ENCODE results near the gene ZBTB40. TPM values are rescaled to one million over a fixed set of nuclear protein-coding genes. Genes with fewer than 3 reads are reported as not detected.

ZBTB40 gene
- total and polyA plus RNA-seq, 10 donors, result 4.4 to 40.2 (median 30.2) TPM

GRCh38 chr1:22498463-22498862 is 46.8 kb downstream of the ZBTB40 start:
- Histone ChIP-seq H3K27me3 (replicated peaks in 1 of 7) (no peaks in the 10 kb centered on the region), H3K9me3 (no peaks in the 10 kb centered on the region), H3K4me1 (peaks cover 0 to 48% (median 30%) of the 10 kb centered on the region in 6 donors), H3K36me3 (peaks cover 0 to 77% (median 12%) of the 10 kb centered on the region in 6 donors), H3K4me3 (no peak overlapping the region), H3K27ac (no peak overlapping the region)
- WGBS, 5 donors, result 68 to 99% (median 93%) methylated on average over 2 of the region's 2 CpGs
- DNase-seq, result no peak
- TF ChIP-seq POLR2A (IDR thresholded peaks at IDR 0.05) (no peak), CTCF (IDR thresholded peaks at IDR 0.05 in 8 of 11, conservative IDR thresholded peaks at IDR 0.05 in 3 of 11) (no peak), POLR2AphosphoS5 (IDR thresholded peaks at IDR 0.05) (no peak)
- intact Hi-C loops (cut with DNase I; ENCODE audit: low total_unique reads), result no loop called here

- no peaks in the 10 kb centered on the region for H3K27me3 ChIP-seq (replicated peaks in 1 of 7)
- 74 to 89% (median 86%) methylated on average over 4 of the region's 4 CpGs for WGBS, 5 donors
- no peak for DNase-seq
- H3K36me3 ChIP-seq, result peaks cover 0 to 75% (median 12%) of the 10 kb centered on the region in 6 donors
- peaks cover 0 to 32% (median 17%) of the 10 kb centered on the region in 6 donors for H3K4me1 ChIP-seq
- no peak overlapping the region for H3K27ac ChIP-seq
- intact Hi-C loops (cut with DNase I; ENCODE audit: low total_unique reads), result no loop called here
- no peak for TF ChIP-seq CTCF (IDR thresholded peaks at IDR 0.05 in 8 of 11, conservative IDR thresholded peaks at IDR 0.05 in 3 of 11)
- no peak for TF ChIP-seq POLR2A (IDR thresholded peaks at IDR 0.05)
- no peak for TF ChIP-seq POLR2AphosphoS5 (IDR thresholded peaks at IDR 0.05)
- H3K4me3 ChIP-seq, result no peak overlapping the region
- no peaks in the 10 kb centered on the region for H3K9me3 ChIP-seq
Observed at GRCh38 chr1:22500058-22500457, 48.4 kb downstream of the ZBTB40 start.

- WGBS, 5 donors, result 40 to 68% (median 57%) methylated on average over 6 of the region's 6 CpGs
- peaks cover 0 to 28% (median 15%) of the 10 kb centered on the region in 6 donors for H3K4me1 ChIP-seq
- no peak overlapping the region for H3K27ac ChIP-seq
- no peaks in the 10 kb centered on the region for H3K27me3 ChIP-seq (replicated peaks in 1 of 7)
- peaks cover 0 to 75% (median 13%) of the 10 kb centered on the region in 6 donors for H3K36me3 ChIP-seq
- no peak overlapping the region for H3K4me3 ChIP-seq
- H3K9me3 ChIP-seq, result no peaks in the 10 kb centered on the region
- TF ChIP-seq POLR2AphosphoS5 (IDR thresholded peaks at IDR 0.05) (peak in 1 of 3 donors; percentile 49), CTCF (IDR thresholded peaks at IDR 0.05 in 8 of 11, conservative IDR thresholded peaks at IDR 0.05 in 3 of 11) (no peak)
- intact Hi-C loops (cut with DNase I; ENCODE audit: low total_unique reads), result no loop called here
- no peak for DNase-seq
Observed at GRCh38 chr1:22500471-22500870, 48.8 kb downstream of the ZBTB40 start.

GRCh38 chr1:22502202-22502601 is 50.6 kb downstream of the ZBTB40 start:
- no peak for TF ChIP-seq POLR2A (IDR thresholded peaks at IDR 0.05)
- TF ChIP-seq POLR2AphosphoS5 (IDR thresholded peaks at IDR 0.05), result no peak
- TF ChIP-seq CTCF (IDR thresholded peaks at IDR 0.05 in 8 of 11, conservative IDR thresholded peaks at IDR 0.05 in 3 of 11), result no peak
- Histone ChIP-seq H3K4me1 (peaks cover 0 to 28% (median 13%) of the 10 kb centered on the region in 6 donors), H3K27ac (no peak overlapping the region), H3K4me3 (no peak overlapping the region), H3K9me3 (no peaks in the 10 kb centered on the region), H3K36me3 (peaks cover 4 to 75% (median 21%) of the 10 kb centered on the region in 6 donors), H3K27me3 (replicated peaks in 1 of 7) (no peaks in the 10 kb centered on the region)
- no peak for DNase-seq
- intact Hi-C loops (cut with DNase I; ENCODE audit: low total_unique reads), result no loop called here
- WGBS, 5 donors, result 75 to 90% (median 84%) methylated on average over 1 of the region's 1 CpG

Data from spleen (tissue), 11 donors.